ENCODE results near the gene SGK1.
A peak's percentile ranks its signal among the peaks of the same experiment; 100 is the strongest.

- TF ChIP-seq SUZ12 (IDR thresholded peaks at IDR 0.05) (no peak), FOXA1 (IDR thresholded peaks at IDR 0.05) (no peak), PKNOX1 (IDR thresholded peaks at IDR 0.05) (peak; percentile 60), FOXK2 (IDR thresholded peaks at IDR 0.05) (no peak), LEF1 (IDR thresholded peaks at IDR 0.05; ENCODE audit: borderline replicate concordance) (no peak), ELF4 (IDR thresholded peaks at IDR 0.05) (no peak), TARDBP (IDR thresholded peaks at IDR 0.05) (no peak), ARNT (IDR thresholded peaks at IDR 0.05) (no peak), SP1 (IDR thresholded peaks at IDR 0.05) (no peak)
Measured at GRCh38 chr6:134152767-134153485, 165.0 kb downstream of the SGK1 start.

Data from HEK293T (cell line).